CD4-positive, alpha-beta T cell treated with Interleukin-10 for 1 hour (primary cell): ENCODE data around the gene RALGAPA1.
"Not testable (repeated sequence)": the region's sequence is repeated elsewhere in the genome, so short reads cannot be mapped to it uniquely, and the experiment has no call there.

ENCODE experiments used
- DNase-seq: peaks from one replicate; pipeline ENCODE4 v3.0.0-alpha.2; 2020

Gene RALGAPA1

GRCh38 chr14:35619998-35620397 lies 189.1 kb downstream of the RALGAPA1 start:
- DNase-seq: not testable (repeated sequence)

- not testable (repeated sequence) for DNase-seq
Measured at GRCh38 chr14:35619461-35619860, 189.6 kb downstream of the RALGAPA1 start.

DNA sequence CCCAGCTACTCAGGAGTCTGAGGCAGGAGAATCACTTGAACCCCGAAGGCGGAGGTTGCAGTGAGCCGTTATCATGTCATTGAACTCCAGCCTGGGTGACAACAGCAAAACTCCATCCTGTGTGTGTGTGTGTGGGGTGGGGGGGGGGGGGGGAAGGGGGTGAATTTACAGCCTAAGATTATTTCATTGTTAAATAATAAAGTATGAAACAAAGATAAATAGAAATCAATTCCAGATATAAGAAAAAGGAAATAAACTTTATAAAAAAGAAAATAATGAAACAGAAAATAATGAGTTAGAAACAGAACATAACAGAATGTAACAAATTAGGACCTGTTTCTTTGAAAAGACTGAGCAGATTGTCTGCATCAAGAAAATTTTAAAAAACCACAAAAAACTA lies 191.6 kb downstream of the RALGAPA1 start:
- DNase-seq: no peak

DNA sequence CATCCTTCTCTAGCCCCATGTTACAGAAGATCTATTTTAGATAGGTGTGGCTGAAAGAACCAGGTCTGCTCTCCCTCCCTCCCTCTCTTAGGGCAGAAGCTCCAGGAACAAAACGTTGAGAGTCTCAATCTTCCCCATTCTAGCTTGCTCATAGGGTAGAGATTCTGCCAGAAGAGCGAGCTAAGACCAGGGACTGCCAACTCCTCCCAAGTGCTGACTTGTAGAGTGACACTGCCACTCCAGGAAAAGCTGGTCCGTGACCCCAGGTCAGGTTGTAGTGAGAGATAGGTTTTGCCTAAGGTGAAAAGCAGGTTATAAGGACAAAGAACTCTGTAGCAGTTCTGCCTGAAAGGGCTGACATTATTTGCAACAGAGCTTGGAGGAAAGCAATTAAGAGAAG lies 201.7 kb downstream of the RALGAPA1 start:
- DNase-seq: no peak

DNA sequence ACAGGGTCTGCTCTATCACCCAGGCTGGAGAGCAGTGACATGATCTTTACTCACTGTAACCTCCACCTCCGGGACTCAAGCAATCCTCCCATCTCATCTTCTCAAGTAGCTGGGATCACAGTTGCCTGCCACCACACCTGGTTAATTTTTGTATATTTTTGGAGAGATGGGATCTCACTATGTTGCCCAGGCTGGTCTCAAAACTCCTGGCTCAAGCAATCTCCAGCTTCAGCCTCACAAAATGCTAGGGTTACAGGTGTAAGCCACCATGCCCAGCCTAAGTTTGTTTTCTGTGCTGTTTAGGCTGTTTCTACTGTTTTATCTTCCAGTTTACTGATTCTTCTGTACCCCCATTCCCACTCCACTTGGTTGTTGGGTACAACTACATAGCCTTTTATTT lies 208.8 kb downstream of the RALGAPA1 start:
- no peak for DNase-seq

DNA sequence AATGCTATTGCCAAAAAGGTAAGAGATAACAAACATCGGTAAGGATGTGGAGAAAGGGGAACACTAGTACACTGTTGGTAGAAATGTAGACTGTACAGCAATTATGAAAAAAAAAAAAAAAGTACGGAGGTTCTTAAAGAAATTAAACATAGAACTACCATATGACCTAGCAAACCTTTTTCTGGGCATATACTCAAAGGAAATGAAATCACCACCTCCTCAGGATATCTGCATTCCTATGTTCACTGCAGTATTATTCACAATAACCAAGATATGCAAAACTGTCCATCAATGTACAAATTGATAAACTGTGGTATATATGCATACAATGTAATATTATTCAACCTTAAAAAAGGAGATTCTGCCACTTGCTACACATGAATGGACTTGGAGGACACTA lies 214.5 kb downstream of the RALGAPA1 start:
- DNase-seq: no peak

- not testable (repeated sequence) for DNase-seq
Measured at GRCh38 chr14:35587373-35587772, 221.7 kb downstream of the RALGAPA1 start.

GRCh38 chr14:35578639-35579038 lies 230.5 kb downstream of the RALGAPA1 start:
- no peak for DNase-seq

DNA sequence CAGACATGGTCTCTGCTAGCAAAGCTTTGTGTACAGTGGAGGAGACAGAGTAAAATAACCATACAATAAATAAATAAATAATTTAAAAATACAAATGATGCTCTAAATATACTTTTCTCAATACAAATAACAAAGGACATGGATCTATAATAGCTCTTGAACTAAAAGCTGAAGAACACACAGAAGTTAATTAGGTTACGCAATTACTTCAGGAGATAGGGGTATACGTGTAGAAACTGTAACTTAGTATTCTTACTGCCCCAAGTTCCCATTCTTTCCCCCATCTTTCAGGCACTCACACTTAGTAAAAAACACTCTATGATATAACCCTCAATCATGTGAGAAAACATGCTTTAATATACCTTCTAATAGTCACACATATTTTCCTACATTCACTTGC lies 231.0 kb downstream of the RALGAPA1 start:
- DNase-seq: no peak

DNA sequence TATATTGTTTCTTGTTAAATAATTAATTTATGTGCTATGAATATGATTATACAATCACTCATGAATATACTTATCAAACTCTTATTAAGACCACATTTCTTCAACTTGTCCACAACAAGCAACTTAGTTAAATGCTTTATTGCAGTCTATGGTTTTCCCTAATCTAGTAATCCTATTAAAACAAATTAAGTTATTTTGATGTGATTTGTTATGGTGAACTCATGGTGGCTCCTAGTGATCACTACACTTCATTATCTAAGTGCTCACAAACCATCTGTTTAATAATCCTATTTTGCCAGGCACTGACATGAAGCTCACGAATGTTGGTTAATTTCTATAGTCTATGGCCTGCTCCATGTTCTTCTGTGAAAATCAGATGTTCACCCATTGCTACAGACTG lies 232.2 kb downstream of the RALGAPA1 start:
- DNase-seq: no peak

GRCh38 chr14:35576260-35576659 lies 232.8 kb downstream of the RALGAPA1 start:
- DNase-seq: no peak

GRCh38 chr14:35573911-35574310 lies 235.2 kb downstream of the RALGAPA1 start:
- DNase-seq: no peak

GRCh38 chr14:35571598-35571997 lies 237.5 kb downstream of the RALGAPA1 start:
- DNase-seq: no peak

GRCh38 chr14:35565871-35566464 lies 243.1 kb downstream of the RALGAPA1 start:
- no peak for DNase-seq

- no peak for DNase-seq
Measured at GRCh38 chr14:35558680-35559079, 250.4 kb downstream of the RALGAPA1 start.

DNA sequence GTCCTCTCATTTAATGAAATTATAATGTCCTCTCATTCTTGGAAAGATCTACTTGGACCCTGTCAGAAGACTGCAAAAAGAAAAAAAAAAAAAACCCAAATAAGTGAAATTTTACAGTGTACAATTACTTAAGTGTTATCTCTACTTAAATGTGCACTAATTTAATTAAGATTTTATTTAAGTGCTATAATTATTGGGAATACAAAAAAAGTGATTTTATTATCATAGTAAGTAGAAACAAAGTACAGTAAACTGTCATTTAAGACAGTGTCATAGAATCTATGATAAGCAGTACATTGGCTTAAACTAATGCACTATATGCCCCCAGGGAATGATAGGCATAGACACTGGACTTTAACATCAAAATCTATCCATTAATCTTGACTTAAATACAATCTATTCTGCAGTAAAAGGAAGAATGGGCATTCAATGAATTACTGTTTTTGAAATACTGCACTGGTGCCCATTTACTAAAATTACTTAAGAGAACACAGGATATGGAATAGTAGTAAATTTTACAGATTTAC lies 251.8 kb downstream of the RALGAPA1 start:
- DNase-seq: no peak

DNA sequence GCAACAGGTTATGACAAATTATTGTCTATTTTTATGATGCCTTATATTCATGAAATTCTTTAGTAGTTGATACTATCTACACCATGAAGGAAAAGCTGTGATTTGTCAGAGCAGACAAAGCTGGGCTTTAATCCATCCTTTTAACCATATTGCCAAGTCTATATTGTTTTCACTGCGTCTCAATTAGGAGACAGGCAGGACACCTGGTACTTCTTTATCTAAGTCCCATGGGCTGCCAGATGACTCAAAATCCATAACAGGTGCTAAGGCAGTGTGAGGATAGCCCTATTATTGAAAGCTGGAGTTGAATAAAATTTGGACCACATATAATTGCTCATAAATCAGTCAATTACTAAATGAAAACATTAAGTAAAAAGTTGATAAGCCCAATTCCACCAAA lies 252.5 kb downstream of the RALGAPA1 start:
- no peak for DNase-seq

DNA sequence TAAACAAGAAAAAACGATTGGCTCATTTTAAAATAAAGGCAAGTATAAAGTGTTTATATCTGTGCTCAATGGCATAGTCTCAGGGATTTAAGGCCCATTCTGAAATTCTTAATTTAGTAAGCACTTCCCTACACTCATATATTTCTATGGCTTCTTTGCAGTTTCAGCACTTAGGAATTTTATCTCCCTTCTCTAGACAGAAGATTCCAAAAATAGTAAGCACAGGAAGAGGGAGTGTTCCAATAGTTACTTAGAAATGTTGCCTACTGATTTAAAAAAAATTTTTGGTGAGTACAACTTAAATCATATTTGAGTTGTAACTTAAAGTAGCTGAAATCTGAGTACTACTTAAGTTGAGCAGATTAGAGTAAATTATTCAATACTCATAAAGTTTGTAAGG lies 255.3 kb downstream of the RALGAPA1 start:
- DNase-seq: no peak

- DNase-seq: no peak
Measured at GRCh38 chr14:35551081-35551480, 258.0 kb downstream of the RALGAPA1 start.

GRCh38 chr14:35549551-35549950 lies 259.5 kb downstream of the RALGAPA1 start:
- DNase-seq: no peak

GRCh38 chr14:35543006-35543405 lies 266.1 kb downstream of the RALGAPA1 start:
- no peak for DNase-seq

GRCh38 chr14:35539969-35540368 lies 269.1 kb downstream of the RALGAPA1 start:
- DNase-seq: no peak

DNA sequence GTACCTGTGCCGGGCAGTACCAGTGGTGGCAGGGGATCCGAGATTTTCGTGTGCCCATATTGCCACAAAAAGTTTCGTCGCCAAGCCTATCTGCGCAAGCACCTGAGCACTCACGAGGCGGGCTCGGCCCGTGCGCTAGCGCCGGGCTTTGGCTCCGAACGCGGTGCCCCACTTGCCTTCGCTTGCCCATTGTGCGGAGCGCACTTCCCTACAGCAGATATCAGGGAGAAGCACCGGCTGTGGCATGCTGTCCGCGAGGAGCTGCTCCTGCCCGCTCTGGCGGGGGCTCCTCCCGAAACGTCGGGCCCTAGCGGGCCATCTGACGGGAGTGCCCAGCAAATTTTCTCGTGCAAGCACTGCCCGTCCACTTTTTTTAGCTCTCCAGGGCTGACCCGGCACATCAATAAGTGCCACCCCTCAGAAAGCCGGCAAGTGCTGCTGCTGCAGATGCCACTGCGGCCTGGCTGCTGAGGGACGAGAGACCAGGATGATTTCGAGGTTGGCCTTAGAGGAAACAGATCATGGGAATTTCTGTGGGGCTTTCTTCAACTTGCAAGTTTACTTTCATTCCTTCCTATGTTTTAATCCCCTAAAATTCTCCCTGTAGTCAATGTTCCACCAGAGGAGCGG lies 273.5 kb downstream of the RALGAPA1 start:
- DNase-seq: no peak

- DNase-seq: peak; percentile 53
Measured at GRCh38 chr14:35534873-35535482, 274.1 kb downstream of the RALGAPA1 start.
